Hepatocyte (in vitro differentiated cells): ENCODE data around the gene ADGRG6. TPM values are rescaled to one million over a fixed set of nuclear protein-coding genes. Genes with fewer than 3 reads are reported as not detected.
A peak's percentile ranks its signal among the peaks of the same experiment; 100 is the strongest.

Source experiments
- DNase-seq: peaks from one replicate; pipeline ENCODE4 v3.0.0-alpha.2; 2016; ENCODE audit warnings: low spot score
- H2AFZ ChIP-seq: fragments of 200-600 bp; sonication (generic); 2 replicates; pipeline ENCODE4 v1.6.0; 2016; ENCODE audit warnings: antibody characterized with exemption, mild to moderate bottlenecking
- H3K27ac ChIP-seq: fragments of 200-600 bp; sonication (generic); 2 replicates; pipeline ENCODE4 v1.5.1; 2016; ENCODE audit warnings: mild to moderate bottlenecking
- H3K27me3 ChIP-seq: fragments of 200-600 bp; sonication (generic); 2 replicates; pipeline ENCODE4 v1.6.1; 2016
- H3K36me3 ChIP-seq: fragments of 200-600 bp; sonication (generic); replicated peaks from 2 replicates; pipeline ENCODE4 v1.5.1; 2016; ENCODE audit warnings: low read depth; ENCODE audit not compliant: insufficient read depth
- H3K4me1 ChIP-seq: fragments of 200-600 bp; sonication (generic); 2 replicates; pipeline ENCODE4 v1.5.1; 2016; ENCODE audit warnings: mild to moderate bottlenecking, moderate library complexity; ENCODE audit not compliant: insufficient read depth
- H3K4me2 ChIP-seq: fragments of 200-600 bp; sonication (generic); 2 replicates; pipeline ENCODE4 v1.6.0; 2016
- H3K4me3 ChIP-seq: fragments of 200-600 bp; sonication (generic); 2 replicates; pipeline ENCODE4 v1.5.1; 2016; ENCODE audit warnings: mild to moderate bottlenecking
- H3K79me2 ChIP-seq: fragments of 200-600 bp; sonication (generic); 2 replicates; pipeline ENCODE4 v1.6.0; 2017; ENCODE audit warnings: mild to moderate bottlenecking
- H3K9me2 ChIP-seq: fragments of 200-600 bp; sonication (generic); replicated peaks from 2 replicates; pipeline ENCODE4 v1.6.0; 2017; ENCODE audit warnings: mild to moderate bottlenecking; ENCODE audit not compliant: insufficient read depth
- H3K9me3 ChIP-seq: fragments of 200-600 bp; sonication (generic); 2 replicates; pipeline ENCODE4 v1.5.1; 2016; ENCODE audit warnings: low read depth, mild to moderate bottlenecking
- H4K20me1 ChIP-seq: fragments of 200-600 bp; sonication (generic); 2 replicates; pipeline ENCODE4 v1.6.0; 2016; ENCODE audit warnings: mild to moderate bottlenecking; ENCODE audit not compliant: insufficient read depth, poor library complexity, severe bottlenecking
- CTCF ChIP-seq: fragments of 200-600 bp; sonication (generic); IDR thresholded peaks from 2 replicates; pipeline ENCODE4 v1.5.1; 2016; ENCODE audit warnings: antibody characterized with exemption, mild to moderate bottlenecking; ENCODE audit not compliant: poor library complexity
- EZH2 ChIP-seq: fragments of 200-600 bp; sonication (generic); IDR thresholded peaks from 2 replicates; pipeline ENCODE4 v1.6.1; 2016; ENCODE audit warnings: antibody characterized with exemption, mild to moderate bottlenecking, borderline replicate concordance
- EZH2phosphoT487 ChIP-seq: fragments of 200-600 bp; sonication (generic); IDR thresholded peaks from one replicate; pipeline ENCODE4 v1.6.1; 2018; ENCODE audit warnings: antibody characterized with exemption, mild to moderate bottlenecking, low read depth, moderate library complexity; ENCODE audit not compliant: unreplicated experiment, severe bottlenecking
- WGBS: methylation state at CpG from one replicate; pipeline ENCODE4 v1.1.6; 2016; ENCODE audit warnings: low lambda C conversion rate; ENCODE audit errors: missing lambda C conversion rate; 5-methylcytosine and 5-hydroxymethylcytosine counted together
- polyA plus RNA-seq: library from polyadenylated mRNA; unstranded; fragments of >200 nt; fragmentation: Nextera tagmentation; extraction: Ambion mirVana; gene quantifications from 2 replicates; pipeline ENCODE4 v1.2.1, GENCODE V29; 2016
- total RNA-seq: library from RNA; depleted of rRNA; stranded (reverse); fragments of >200 nt; gene quantifications from 2 replicates; pipeline ENCODE4 v1.2.3, GENCODE V29; 2014

ADGRG6 gene
- total and polyA plus RNA-seq, 2 experiments from 2014 or later = 13.9 to 92.0 TPM

- Histone ChIP-seq H4K20me1 (no peaks in the 10 kb centered on the region), H3K27ac (peak overlapping the region; percentile 78), H2AFZ (no peak overlapping the region), H3K27me3 (no peaks in the 10 kb centered on the region), H3K79me2 (no peaks in the 10 kb centered on the region), H3K9me2 (no peaks in the 10 kb centered on the region), H3K9me3 (no peaks in the 10 kb centered on the region), H3K4me2 (peak overlapping the region; percentile 49), H3K36me3 (no peaks in the 10 kb centered on the region), H3K4me1 (peaks cover 18% of the 10 kb centered on the region), H3K4me3 (no peak overlapping the region)
- DNase-seq = peak; percentile 44
- WGBS = 38% methylated on average over 5 of the region's 5 CpGs
- no peak for TF ChIP-seq EZH2phosphoT487
- TF ChIP-seq EZH2 = no peak
- TF ChIP-seq CTCF = no peak
These were observed 26.4 kb upstream of the ADGRG6 start for GRCh38 chr6:142275236-142276006.

- H3K27ac ChIP-seq = no peak overlapping the region
- TF ChIP-seq CTCF (no peak), EZH2phosphoT487 (no peak), EZH2 (no peak)
- 79% methylated on average over 1 of the region's 1 CpG for WGBS
- H4K20me1 ChIP-seq = no peaks in the 10 kb centered on the region
- no peak overlapping the region for H3K4me2 ChIP-seq
- no peaks in the 10 kb centered on the region for H3K79me2 ChIP-seq
- H3K4me1 ChIP-seq = peaks cover 18% of the 10 kb centered on the region
- H3K4me3 ChIP-seq = no peak overlapping the region
- H3K27me3 ChIP-seq = no peaks in the 10 kb centered on the region
- no peaks in the 10 kb centered on the region for H3K9me3 ChIP-seq
- no peak overlapping the region for H2AFZ ChIP-seq
- H3K36me3 ChIP-seq = no peaks in the 10 kb centered on the region
- no peak for DNase-seq
- H3K9me2 ChIP-seq = no peaks in the 10 kb centered on the region
These were observed 25.6 kb upstream of the ADGRG6 start for GRCh38 chr6:142276256-142276655.

GRCh38 chr6:142279350-142280180 is 22.2 kb upstream of the ADGRG6 start:
- Histone ChIP-seq H3K9me2 (no peaks in the 10 kb centered on the region), H3K27ac (peak overlapping the region; percentile 68), H3K79me2 (no peaks in the 10 kb centered on the region), H2AFZ (no peak overlapping the region), H3K4me1 (peaks cover 18% of the 10 kb centered on the region), H3K36me3 (no peaks in the 10 kb centered on the region), H3K4me2 (no peak overlapping the region), H4K20me1 (no peaks in the 10 kb centered on the region), H3K4me3 (no peak overlapping the region), H3K9me3 (no peaks in the 10 kb centered on the region), H3K27me3 (no peaks in the 10 kb centered on the region)
- DNase-seq = no peak
- no peak for TF ChIP-seq CTCF
- TF ChIP-seq EZH2 = no peak
- no peak for TF ChIP-seq EZH2phosphoT487
- WGBS = 53% methylated on average over 5 of the region's 5 CpGs
